Body of pancreas (tissue), 4 donors: ENCODE data around the gene NMNAT3. TPM values are rescaled to one million over a fixed set of nuclear protein-coding genes. Genes with fewer than 3 reads are reported as not detected.

Experiments
- ATAC-seq: fragments of 150-250 bp; one replicate; pipeline ENCODE4 v1.9.1; 2016
- DNase-seq, 4 donors: peaks; one replicate each; pipeline ENCODE4 v3.0.0-alpha.2; 2019
- H3K27ac ChIP-seq, 4 donors: fragments of 200-600 bp; sonication (generic); 1 replicate in 3 of 4; 2 replicates in 1 of 4; pipeline versions ENCODE4 v1.5.1 to v1.6.1; 2016 to 2019; ENCODE audit warnings: mild to moderate bottlenecking in 1 of 4, mixed read lengths in 1 of 4, moderate library complexity in 1 of 4
- H3K27me3 ChIP-seq, 2 donors: fragments of 200-600 bp; sonication (generic); one replicate each; pipeline ENCODE4 v1.6.0; 2016; ENCODE audit warnings: mild to moderate bottlenecking in 1 of 2
- H3K36me3 ChIP-seq, 2 donors: fragments of 200-600 bp; sonication (generic); replicated peaks in 1 of 2; 2 replicates each; pipeline ENCODE4 v1.5.1; 2016; ENCODE audit warnings: low read depth in 2 of 2; ENCODE audit not compliant: insufficient read depth in 1 of 2
- H3K4me1 ChIP-seq: fragments of 200-600 bp; sonication (generic); one replicate; pipeline ENCODE4 v1.6.0; 2016
- H3K4me3 ChIP-seq, 2 donors: fragments of 200-600 bp; sonication (generic); 1 replicate in 1 of 2; 2 replicates in 1 of 2; pipeline ENCODE4 v1.5.1; 2016 to 2019
- H3K9me3 ChIP-seq, 3 donors: fragments of 200-600 bp; sonication (generic); 1 replicate in 2 of 3; 2 replicates in 1 of 3; pipeline ENCODE4 v1.5.1; 2016
- CTCF ChIP-seq, 7 experiments: fragments of 450-650 bp in 4 of 7; fragments of 200-600 bp in 3 of 7; sonication (generic) in 3 of 7; IDR thresholded peaks; one replicate each; pipeline ENCODE4 v1.5.1; 2016 to 2019; ENCODE audit warnings: antibody characterized with exemption in 7 of 7
- POLR2A ChIP-seq, 3 donors: fragments of 450-650 bp; IDR thresholded peaks; one replicate each; pipeline ENCODE4 v1.6.1; 2016; ENCODE audit warnings: antibody characterized with exemption in 3 of 3, mild to moderate bottlenecking in 2 of 3
- WGBS, 2 donors: methylation state at CpG; one replicate each; pipeline ENCODE4 v1.1.5; 2017; 5-methylcytosine and 5-hydroxymethylcytosine counted together
- intact Hi-C: fragments of 100-400 bp; cut with DNase I; formaldehyde crosslinking; loops from one replicate; pipeline ENCODE4 v1.15.1; 2023
- total RNA-seq, 2 donors: library from RNA; depleted of rRNA; stranded (reverse); fragments of >200 nt; gene quantifications; one replicate each; pipeline ENCODE4 v1.1.0, GENCODE V29; 2016

Gene NMNAT3
- total RNA-seq, 2 donors from 2014 or later = 5.7 to 12.9 TPM

GRCh38 chr3:139537361-139537760, 140.4 kb downstream of the NMNAT3 start:
- H3K4me1 ChIP-seq = peaks cover 87% of the 10 kb centered on the region

GRCh38 chr3:139534992-139535879, 142.5 kb downstream of the NMNAT3 start:
- H3K27ac ChIP-seq = peak overlapping the region; percentile 76 to 95 (median 90)
- DNase-seq (peak; percentile 89 to 96 (median 94)), ATAC-seq (peak; percentile 85)
- no peaks in the 10 kb centered on the region for H3K9me3 ChIP-seq
- H3K36me3 ChIP-seq = no peaks in the 10 kb centered on the region
- H3K27me3 ChIP-seq = no peaks in the 10 kb centered on the region
- 27 to 29% methylated on average over 12 of the region's 12 CpGs for WGBS, 2 donors
- peaks cover 87% of the 10 kb centered on the region for H3K4me1 ChIP-seq
- TF ChIP-seq POLR2A (IDR thresholded peaks at IDR 0.05) (peak in 2 of 3 donors; percentile 62 to 72), CTCF (IDR thresholded peaks at IDR 0.05) (no peak)
- H3K4me3 ChIP-seq = no peak overlapping the region
- intact Hi-C loops = no loop called here

More at GRCh38 chr3:139537361-139537760, 140.4 kb downstream of the NMNAT3 start:
- DNase-seq (no peak), ATAC-seq (no peak)
- intact Hi-C loops = no loop called here
- H3K4me3 ChIP-seq = no peak overlapping the region
- no peaks in the 10 kb centered on the region for H3K27me3 ChIP-seq
- no peak for TF ChIP-seq CTCF (IDR thresholded peaks at IDR 0.05)
- no peak for TF ChIP-seq POLR2A (IDR thresholded peaks at IDR 0.05)
- H3K36me3 ChIP-seq = no peaks in the 10 kb centered on the region
- peak overlapping the region; percentile 85 to 95 (median 94) for H3K27ac ChIP-seq
- no peaks in the 10 kb centered on the region for H3K9me3 ChIP-seq

- Histone ChIP-seq H3K36me3 (no peaks in the 10 kb centered on the region), H3K27me3 (no peaks in the 10 kb centered on the region), H3K27ac (peak overlapping the region; percentile 76 to 95 (median 90)), H3K9me3 (no peaks in the 10 kb centered on the region), H3K4me1 (peaks cover 94% of the 10 kb centered on the region), H3K4me3 (no peak overlapping the region)
- ATAC-seq (peak; percentile 43), DNase-seq (peak; percentile 74 to 83 (median 78))
- WGBS, 2 donors = 9 to 31% methylated on average over 1 of the region's 1 CpG
- intact Hi-C loops = no loop called here
- no peak for TF ChIP-seq POLR2A (IDR thresholded peaks at IDR 0.05)
Observed at GRCh38 chr3:139534455-139534812, 143.3 kb downstream of the NMNAT3 start.

GRCh38 chr3:139533781-139534454, 143.9 kb downstream of the NMNAT3 start:
- Histone ChIP-seq H3K9me3 (no peaks in the 10 kb centered on the region), H3K36me3 (no peaks in the 10 kb centered on the region), H3K27ac (peak overlapping the region; percentile 76 to 95 (median 90)), H3K4me3 (no peak overlapping the region), H3K27me3 (no peaks in the 10 kb centered on the region), H3K4me1 (peaks cover 99% of the 10 kb centered on the region)
- ATAC-seq (peak; percentile 36), DNase-seq (peak; percentile 53 to 75 (median 68))
- intact Hi-C loops = no loop called here
- WGBS, 2 donors = 27% methylated on average over 15 of the region's 15 CpGs
- TF ChIP-seq CTCF (IDR thresholded peaks at IDR 0.05) (no peak), POLR2A (IDR thresholded peaks at IDR 0.05) (peak in 1 of 3 donors; percentile 9)

- 21 to 22% methylated on average over 7 of the region's 7 CpGs for WGBS, 2 donors
- Histone ChIP-seq H3K36me3 (no peaks in the 10 kb centered on the region), H3K4me3 (no peak overlapping the region), H3K27ac (peak overlapping the region; percentile 36 to 95 (median 90)), H3K4me1 (peaks cover 99% of the 10 kb centered on the region), H3K9me3 (no peaks in the 10 kb centered on the region), H3K27me3 (no peaks in the 10 kb centered on the region)
- DNase-seq (peak in 1 of 4 donors; percentile 29), ATAC-seq (no peak)
- intact Hi-C loops = no loop called here
- TF ChIP-seq POLR2A (IDR thresholded peaks at IDR 0.05) (no peak), CTCF (IDR thresholded peaks at IDR 0.05) (no peak)
Observed at GRCh38 chr3:139532976-139533375, 144.8 kb downstream of the NMNAT3 start.
